Measurements from ENCODE around the gene ADAMTS15. TPM values are rescaled to one million over a fixed set of nuclear protein-coding genes. Genes with fewer than 3 reads are reported as not detected.
A peak's percentile ranks its signal among the peaks of the same experiment; 100 is the strongest.

The ADAMTS15 gene
- total RNA-seq, 4 donors from 2014 or later = 2.5 to 11.1 (median 5.1) TPM

DNA sequence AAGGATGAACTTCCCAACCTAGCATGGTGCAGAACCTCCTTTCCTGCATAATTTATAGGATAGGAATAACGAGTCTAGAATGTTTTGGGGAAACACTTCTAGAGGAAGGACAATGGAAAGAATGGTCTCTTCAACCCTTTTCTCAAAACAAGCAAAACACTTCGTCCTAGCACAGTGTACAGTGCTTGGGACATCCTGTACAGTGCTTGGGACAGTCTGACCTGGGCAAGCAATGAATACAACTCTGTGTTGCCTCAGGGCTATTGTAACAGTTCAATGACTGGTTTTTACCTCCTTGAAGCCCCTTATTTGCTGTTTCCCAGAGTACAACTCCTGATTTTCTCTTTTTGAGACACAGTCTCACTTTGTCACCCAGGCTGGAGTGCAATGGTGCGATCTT is 18.5 kb upstream of the ADAMTS15 start:
- DNase-seq (ENCODE audit: low spot score in 2 of 2) = no peak
- no peak overlapping the region for H3K4me3 ChIP-seq (ENCODE audit: low read depth, poor library complexity, severe bottlenecking)
- WGBS, 2 donors = 59 to 64% methylated on average over 3 of the region's 3 CpGs
- TF ChIP-seq, protein P1, sequence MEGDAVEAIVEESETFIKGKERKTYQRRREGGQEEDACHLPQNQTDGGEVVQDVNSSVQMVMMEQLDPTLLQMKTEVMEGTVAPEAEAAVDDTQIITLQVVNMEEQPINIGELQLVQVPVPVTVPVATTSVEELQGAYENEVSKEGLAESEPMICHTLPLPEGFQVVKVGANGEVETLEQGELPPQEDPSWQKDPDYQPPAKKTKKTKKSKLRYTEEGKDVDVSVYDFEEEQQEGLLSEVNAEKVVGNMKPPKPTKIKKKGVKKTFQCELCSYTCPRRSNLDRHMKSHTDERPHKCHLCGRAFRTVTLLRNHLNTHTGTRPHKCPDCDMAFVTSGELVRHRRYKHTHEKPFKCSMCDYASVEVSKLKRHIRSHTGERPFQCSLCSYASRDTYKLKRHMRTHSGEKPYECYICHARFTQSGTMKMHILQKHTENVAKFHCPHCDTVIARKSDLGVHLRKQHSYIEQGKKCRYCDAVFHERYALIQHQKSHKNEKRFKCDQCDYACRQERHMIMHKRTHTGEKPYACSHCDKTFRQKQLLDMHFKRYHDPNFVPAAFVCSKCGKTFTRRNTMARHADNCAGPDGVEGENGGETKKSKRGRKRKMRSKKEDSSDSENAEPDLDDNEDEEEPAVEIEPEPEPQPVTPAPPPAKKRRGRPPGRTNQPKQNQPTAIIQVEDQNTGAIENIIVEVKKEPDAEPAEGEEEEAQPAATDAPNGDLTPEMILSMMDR (IDR thresholded peaks at IDR 0.05) = no peak
- TF ChIP-seq POLR2A (IDR thresholded peaks at IDR 0.05) = no peak
- intact Hi-C loops (cut with DNase I; ENCODE audit: low total_unique reads) = loop anchor here (5.0 kb wide), 2 partner anchors 218 to 1412 kb away; no protein-coding TSS in a partner anchor

DNA sequence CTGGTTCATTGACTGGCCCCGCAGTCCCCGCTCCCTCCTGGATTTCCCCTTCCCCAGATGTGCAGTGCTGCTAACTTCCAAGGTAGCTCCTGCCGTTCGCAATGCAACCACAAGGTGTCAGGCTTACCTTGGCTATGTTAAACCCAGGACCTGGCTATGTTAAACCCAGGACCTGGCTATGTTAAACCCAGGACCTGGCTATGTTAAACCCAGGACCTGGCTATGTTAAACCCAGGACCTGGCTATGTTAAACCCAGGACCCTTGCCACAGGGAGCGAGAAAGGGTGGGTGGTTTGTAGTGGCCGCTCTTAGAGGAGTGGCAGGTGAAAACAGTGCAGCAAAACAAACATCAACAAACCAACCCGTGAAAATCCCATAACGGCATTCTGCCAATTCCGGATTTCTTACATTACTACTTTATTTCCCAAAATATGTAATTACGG is 17.1 kb upstream of the ADAMTS15 start:
- intact Hi-C loops (cut with DNase I; ENCODE audit: low total_unique reads) = loop anchor here (5.0 kb wide), 1 partner anchor 1411 kb away; no protein-coding TSS in a partner anchor
- WGBS, 2 donors = 12 to 23% methylated on average over 10 of the region's 10 CpGs
- TF ChIP-seq, protein P1 (IDR thresholded peaks at IDR 0.05) = no peak
- DNase-seq (ENCODE audit: low spot score in 2 of 2) = peak; percentile 74 to 94
- no peak overlapping the region for H3K4me3 ChIP-seq (ENCODE audit: low read depth, poor library complexity, severe bottlenecking)

DNA sequence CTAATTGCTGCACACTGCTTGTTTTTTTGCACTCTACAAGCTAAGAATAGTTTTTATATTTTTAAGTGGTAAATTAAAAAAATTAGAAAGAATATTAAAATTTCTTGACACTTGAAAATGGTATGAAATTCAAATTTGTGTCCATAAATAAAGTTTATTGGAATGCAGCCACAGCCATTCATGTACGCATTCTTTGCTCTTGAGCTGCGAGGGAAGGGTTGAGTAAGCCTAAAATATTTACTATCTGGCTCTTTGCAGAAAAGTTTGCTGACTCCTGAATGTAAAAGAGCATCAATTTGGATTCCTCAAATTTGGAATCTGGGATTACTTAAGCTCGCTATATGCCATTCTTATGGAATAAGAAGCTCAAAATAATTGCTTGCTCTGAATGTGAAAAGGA is 16.6 kb upstream of the ADAMTS15 start:
- intact Hi-C loops (cut with DNase I; ENCODE audit: low total_unique reads) = loop anchor here (5.0 kb wide), 1 partner anchor 1410 kb away; no protein-coding TSS in a partner anchor
- WGBS, 2 donors = 43 to 69% methylated on average over 3 of the region's 3 CpGs

DNA sequence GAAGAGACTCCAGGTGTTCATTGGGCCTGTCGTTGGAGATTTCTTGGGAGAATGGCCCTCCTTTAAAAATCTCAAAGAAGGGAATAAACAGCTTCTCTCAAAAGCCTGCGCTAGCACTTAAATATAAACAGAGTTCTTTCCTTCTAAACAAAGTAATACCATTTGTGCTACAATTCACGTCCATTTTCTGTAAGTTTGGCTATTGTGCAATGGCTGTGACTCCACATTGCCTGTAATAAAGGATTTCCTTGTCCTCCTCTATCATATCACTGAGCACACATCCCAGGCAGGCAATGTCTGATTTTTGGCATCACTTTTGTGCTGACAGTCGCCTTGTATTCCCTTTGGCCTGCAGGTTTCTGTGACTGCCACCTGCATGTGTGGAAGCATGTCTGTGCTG is 15.1 kb upstream of the ADAMTS15 start:
- intact Hi-C loops (cut with DNase I; ENCODE audit: low total_unique reads) = loop anchor here (1.0 to 5.0 kb wide), 2 partner anchors 429 to 1409 kb away; no protein-coding TSS in a partner anchor
- WGBS, 2 donors = 94 to 95% methylated on average over 4 of the region's 4 CpGs

More for the DNA sequence above, 16.6 kb upstream of the ADAMTS15 start:
- TF ChIP-seq, protein P1 (IDR thresholded peaks at IDR 0.05) = no peak
- TF ChIP-seq POLR2A (IDR thresholded peaks at IDR 0.05) = no peak
- no peak overlapping the region for H3K4me3 ChIP-seq (ENCODE audit: low read depth, poor library complexity, severe bottlenecking)
- no peak for DNase-seq (ENCODE audit: low spot score in 2 of 2)

DNA sequence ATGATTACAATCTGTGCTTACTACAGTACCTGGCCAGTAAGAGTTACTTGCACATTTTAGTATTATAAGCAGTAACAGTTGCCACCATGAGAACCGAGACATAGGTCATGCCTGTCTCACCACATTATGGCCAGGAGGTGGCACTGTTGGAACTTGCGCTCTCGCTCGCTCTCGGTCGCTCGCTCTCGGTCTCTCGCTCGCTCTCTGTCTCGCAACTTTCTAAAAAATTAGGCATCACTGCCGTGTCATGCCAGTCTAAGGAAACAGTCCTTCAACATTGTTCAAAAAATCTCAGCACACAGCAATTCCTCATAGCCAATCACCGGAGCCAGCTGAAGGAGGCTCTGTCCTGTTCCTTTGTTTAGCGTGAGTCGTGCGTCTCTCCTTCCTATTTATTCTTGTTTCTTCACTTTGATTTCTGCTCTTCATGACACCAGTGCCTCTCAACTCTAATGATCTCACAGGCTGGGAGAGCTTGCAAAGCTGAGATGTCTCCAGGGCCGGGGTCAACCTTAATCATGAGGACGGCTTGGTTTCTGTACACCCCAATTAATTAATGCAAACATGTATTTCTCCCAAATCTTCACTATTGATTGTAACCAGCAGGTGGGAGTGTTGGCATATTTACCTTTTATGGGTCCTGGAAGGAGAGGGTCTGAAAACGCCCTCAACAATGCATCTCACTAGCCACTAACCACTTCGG is 13.8 kb upstream of the ADAMTS15 start:
- TF ChIP-seq POLR2A (IDR thresholded peaks at IDR 0.05) = no peak
- TF ChIP-seq, protein P1 (IDR thresholded peaks at IDR 0.05) = peak in 1 of 3 donors; percentile 67
- no peak overlapping the region for H3K4me3 ChIP-seq (ENCODE audit: low read depth, poor library complexity, severe bottlenecking)
- 0% methylated on average over 20 of the region's 20 CpGs for WGBS, 2 donors
- intact Hi-C loops (cut with DNase I; ENCODE audit: low total_unique reads) = loop anchor here (5.0 kb wide), 1 partner anchor 1408 kb away; no protein-coding TSS in a partner anchor
- DNase-seq (ENCODE audit: low spot score in 2 of 2) = peak; percentile 68 to 94

More for the DNA sequence above, 15.1 kb upstream of the ADAMTS15 start:
- no peak for DNase-seq (ENCODE audit: low spot score in 2 of 2)
- TF ChIP-seq, protein P1 (IDR thresholded peaks at IDR 0.05) = no peak
- no peak for TF ChIP-seq POLR2A (IDR thresholded peaks at IDR 0.05)
- no peak overlapping the region for H3K4me3 ChIP-seq (ENCODE audit: low read depth, poor library complexity, severe bottlenecking)

All from lower leg skin (tissue), 4 donors.